Heart right ventricle (tissue), 16 donors: Measurements from ENCODE around the gene TAMALIN. TPM values are rescaled to one million over a fixed set of nuclear protein-coding genes. Genes with fewer than 3 reads are reported as not detected.

Experiments
- ATAC-seq, 8 donors: fragments of 200-7000 bp; cut with Tn5 transposase; one replicate each; pipeline ENCODE4 v1.9.1; 2020; ENCODE audit warnings: mild to moderate bottlenecking in 8 of 8, moderate library complexity in 8 of 8, moderate number of reproducible peaks in 1 of 8
- DNase-seq, 2 donors: peaks; one replicate each; pipeline ENCODE4 v3.0.0-alpha.2; 2020
- H3K27ac ChIP-seq, 10 donors: fragments of 200-600 bp; sonication (generic) in 2 of 10; one replicate each; pipeline versions ENCODE4 v1.5.0 to v1.8.0; 2020 to 2022; ENCODE audit warnings: mild to moderate bottlenecking in 3 of 10
- H3K27me3 ChIP-seq, 7 donors: fragments of 200-600 bp; one replicate each; pipeline ENCODE4 v1.8.0; 2021 to 2022; ENCODE audit warnings: mild to moderate bottlenecking in 2 of 7
- H3K36me3 ChIP-seq, 9 donors: fragments of 200-600 bp; sonication (generic) in 1 of 9; one replicate each; pipeline versions ENCODE4 v1.5.0 to v1.8.0; 2020 to 2022; ENCODE audit warnings: mild to moderate bottlenecking in 2 of 9
- H3K4me1 ChIP-seq, 9 donors: fragments of 200-600 bp; sonication (generic) in 1 of 9; one replicate each; pipeline versions ENCODE4 v1.5.0 to v1.8.0; 2020 to 2022; ENCODE audit warnings: mild to moderate bottlenecking in 4 of 9
- H3K4me3 ChIP-seq, 10 donors: fragments of 200-600 bp; sonication (generic) in 2 of 10; one replicate each; pipeline versions ENCODE4 v1.5.0 to v1.8.0; 2020 to 2022; ENCODE audit warnings: mild to moderate bottlenecking in 7 of 10, moderate library complexity in 2 of 10
- H3K9me3 ChIP-seq, 11 donors: fragments of 200-600 bp in 10 of 11; sonication (generic) in 2 of 11; one replicate each; pipeline versions ENCODE4 v1.5.0 to v1.8.0; 2013 to 2022; ENCODE audit warnings: mild to moderate bottlenecking in 2 of 11, control low read depth in 1 of 11, moderate library complexity in 1 of 11
- WGBS, 2 donors: extraction: QIAGEN DNeasy Blood & Tissue Kit; methylation state at CpG; one replicate each; pipeline ENCODE4 v1.1.7; 2013; ENCODE audit warnings: inconsistent platforms in 1 of 2; 5-methylcytosine and 5-hydroxymethylcytosine counted together
- intact Hi-C, 10 donors: fragments of 100-400 bp; cut with DNase I; formaldehyde crosslinking; loops; one replicate each; pipeline versions ENCODE4 v1.11.1 to v1.14.2; 2022
- polyA plus RNA-seq, 2 donors: library from polyadenylated mRNA; stranded (reverse); fragments of 200-250 nt; gene quantifications; one replicate each; pipeline ENCODE4 v1.2.3, GENCODE V29; 2013
- total RNA-seq, 10 donors: library from RNA; stranded (reverse); fragmentation: NEBNext Ultra II Directional in 3 of 10; extraction: Animal tissue kit (Norgen Biotek cat#: 25700) in 3 of 10; gene quantifications; one replicate each; pipeline versions ENCODE4 v1.2.1 to v1.2.4, GENCODE V29; 2021 to 2023
- TF ChIP-seq, protein P1 (sequence below), 9 donors: fragments of 200-600 bp; sonication (generic) in 2 of 9; IDR thresholded peaks; one replicate each; pipeline versions ENCODE4 v1.5.0 to v1.8.0; 2021 to 2022; ENCODE audit warnings: antibody characterized with exemption in 9 of 9, mild to moderate bottlenecking in 5 of 9, moderate library complexity in 1 of 9
- donor health status: Arrhythmogenic right ventricular cardiomyopathy.
- donor health status: ischemic (EF 13 %, LVEDD 7.1; RV severe dilation, severe dysfunction).
- donor health status: healthy with polysubstance abuse.
- donor health status: DM: no; HTN: yes; CAD: no.
- donor health status: DM: no; HTN: no; CAD: no.
- donor health status: ischemic (EF 25% LVEDD 6.9; RV normal size, moderate dysfunction).
- donor health status: ischemic (EF 25% LVEDD 5.7; RV mildly dilated, moderate dysfunction).
- donor health status: healthy.
- donor health status: DM: yes; HTN: yes; CAD: no.
- donor health status: Ischemic cardiomyopathy.
- donor health status: ischemic (EF 35%, LVEDD 5.7; RV mildly dilated, moderate dysfunction).
- donor health status: nonischemic (EF 11% LVEDD 7.7; RV severe dilation, severe dysfunction).
- donor health status: DM: yes; HTN: yes; CAD: no.
- donor health status: PGD.
- donor health status: ischemic (EF 29% LVEDD 5.4; RV normal size, mild dysfunction).
- donor health status: nonischemic (EF 23%, LVEDD 6.1; RV moderate dilation, normal function).

TAMALIN gene
- total and polyA plus RNA-seq, 12 donors: 16.6 to 58.8 (median 26.9) TPM

GRCh38 chr12:52033446-52034140 is 26.8 kb downstream of the TAMALIN start:
- DNase-seq (no peak), ATAC-seq (no peak)
- WGBS, 2 donors: 54 to 64% methylated on average over 13 of the region's 13 CpGs
- Histone ChIP-seq H3K36me3 (no peaks in the 10 kb centered on the region), H3K27ac (peak overlapping the region; percentile 84 to 95 (median 89)), H3K4me1 (peaks cover 24 to 76% (median 55%) of the 10 kb centered on the region in 9 donors), H3K4me3 (peak overlapping the region in 9 of 10 donors; percentile 14 to 52 (median 36)), H3K27me3 (peaks cover 0 to 5% (median 0%) of the 10 kb centered on the region in 7 donors), H3K9me3 (no peaks in the 10 kb centered on the region)
- intact Hi-C loops: loop anchor here in 3 of 10 donors (2.0 to 5.0 kb wide), 4 partner anchors 17 to 93 kb away; partner anchors contain the start of genes NR4A1 (in 3 of the 3) and ATG101 (in 2 of the 3)
- TF ChIP-seq, protein P1, sequence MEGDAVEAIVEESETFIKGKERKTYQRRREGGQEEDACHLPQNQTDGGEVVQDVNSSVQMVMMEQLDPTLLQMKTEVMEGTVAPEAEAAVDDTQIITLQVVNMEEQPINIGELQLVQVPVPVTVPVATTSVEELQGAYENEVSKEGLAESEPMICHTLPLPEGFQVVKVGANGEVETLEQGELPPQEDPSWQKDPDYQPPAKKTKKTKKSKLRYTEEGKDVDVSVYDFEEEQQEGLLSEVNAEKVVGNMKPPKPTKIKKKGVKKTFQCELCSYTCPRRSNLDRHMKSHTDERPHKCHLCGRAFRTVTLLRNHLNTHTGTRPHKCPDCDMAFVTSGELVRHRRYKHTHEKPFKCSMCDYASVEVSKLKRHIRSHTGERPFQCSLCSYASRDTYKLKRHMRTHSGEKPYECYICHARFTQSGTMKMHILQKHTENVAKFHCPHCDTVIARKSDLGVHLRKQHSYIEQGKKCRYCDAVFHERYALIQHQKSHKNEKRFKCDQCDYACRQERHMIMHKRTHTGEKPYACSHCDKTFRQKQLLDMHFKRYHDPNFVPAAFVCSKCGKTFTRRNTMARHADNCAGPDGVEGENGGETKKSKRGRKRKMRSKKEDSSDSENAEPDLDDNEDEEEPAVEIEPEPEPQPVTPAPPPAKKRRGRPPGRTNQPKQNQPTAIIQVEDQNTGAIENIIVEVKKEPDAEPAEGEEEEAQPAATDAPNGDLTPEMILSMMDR (IDR thresholded peaks at IDR 0.05): no peak

DNA sequence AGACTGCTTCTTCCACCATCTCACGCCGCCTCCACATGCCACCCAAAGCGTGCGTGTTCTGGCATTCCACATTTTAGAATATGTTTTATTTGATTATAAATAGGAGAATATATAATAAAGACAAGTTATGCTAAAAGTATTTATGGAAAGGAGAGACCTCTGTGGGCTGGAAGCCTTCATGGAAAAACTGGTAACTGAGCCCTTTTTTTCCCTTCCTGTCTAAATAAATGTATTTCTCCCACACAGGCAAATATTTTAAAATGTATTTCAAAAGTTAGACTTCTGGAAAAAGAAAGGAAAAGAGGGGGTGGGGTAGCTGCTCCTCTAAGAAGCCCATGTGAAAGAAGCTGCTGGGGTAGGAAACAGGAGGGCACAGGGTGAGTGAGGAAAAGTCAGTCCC is 28.4 kb downstream of the TAMALIN start:
- H3K9me3 ChIP-seq: no peaks in the 10 kb centered on the region
- DNase-seq: no peak
- ATAC-seq: no peak
- H3K36me3 ChIP-seq: no peaks in the 10 kb centered on the region
- intact Hi-C loops: no loop called here
- peaks cover 0 to 5% (median 0%) of the 10 kb centered on the region in 7 donors for H3K27me3 ChIP-seq
- H3K27ac ChIP-seq: peak overlapping the region in 5 of 10 donors; percentile 88 to 95 (median 94)
- H3K4me1 ChIP-seq: peaks cover 27 to 80% (median 61%) of the 10 kb centered on the region in 9 donors
- WGBS, 2 donors: 95 to 96% methylated on average over 4 of the region's 4 CpGs
- TF ChIP-seq, protein P1 (IDR thresholded peaks at IDR 0.05): no peak
- H3K4me3 ChIP-seq: no peak overlapping the region

GRCh38 chr12:52035926-52036325 is 29.2 kb downstream of the TAMALIN start:
- no peaks in the 10 kb centered on the region for H3K36me3 ChIP-seq
- H3K9me3 ChIP-seq: no peaks in the 10 kb centered on the region
- H3K4me3 ChIP-seq: no peak overlapping the region
- H3K27ac ChIP-seq: peak overlapping the region in 7 of 10 donors; percentile 74 to 95 (median 94)
- intact Hi-C loops: no loop called here
- TF ChIP-seq, protein P1 (IDR thresholded peaks at IDR 0.05): no peak
- peaks cover 27 to 87% (median 69%) of the 10 kb centered on the region in 9 donors for H3K4me1 ChIP-seq
- H3K27me3 ChIP-seq: peaks cover 0 to 5% (median 0%) of the 10 kb centered on the region in 7 donors
- 76 to 83% methylated on average over 2 of the region's 2 CpGs for WGBS, 2 donors
- DNase-seq (no peak), ATAC-seq (no peak)

DNA sequence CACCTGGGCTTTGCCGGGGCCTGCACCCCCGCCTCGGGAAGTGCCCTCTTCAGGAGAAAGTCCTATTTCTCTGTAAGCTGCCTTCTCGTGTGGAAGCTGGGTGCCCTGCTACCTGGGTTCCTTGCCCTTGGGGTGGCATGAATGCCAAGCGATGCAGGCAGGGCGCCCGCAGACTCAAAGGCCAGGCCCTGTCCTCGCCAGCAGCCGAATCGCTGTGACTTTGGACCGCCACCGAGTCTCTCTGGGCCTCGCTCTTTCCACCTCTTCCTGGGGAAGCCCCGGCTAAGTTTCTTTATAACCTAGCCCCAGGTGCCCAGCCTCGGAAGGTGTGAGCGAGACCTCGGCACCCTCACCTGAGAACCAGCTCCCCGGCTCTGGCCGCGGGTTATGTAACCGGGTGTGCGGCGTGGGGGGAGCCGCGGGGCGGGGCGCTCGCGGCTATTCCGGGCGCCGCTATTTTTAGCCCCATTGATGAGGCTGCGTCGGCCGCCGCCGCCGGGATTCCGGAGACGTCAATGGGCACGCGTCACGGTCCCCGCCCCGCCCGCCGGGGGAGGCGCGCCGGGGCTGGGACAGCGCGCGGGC is 29.9 kb downstream of the TAMALIN start:
- intact Hi-C loops: no loop called here
- peak overlapping the region; percentile 2 to 95 (median 86) for H3K27ac ChIP-seq
- H3K9me3 ChIP-seq: no peaks in the 10 kb centered on the region
- 6 to 9% methylated on average over 52 to 53 of the region's 53 CpGs for WGBS, 2 donors
- no peaks in the 10 kb centered on the region for H3K36me3 ChIP-seq
- ATAC-seq (peak; percentile 48 to 73 (median 66)), DNase-seq (peak; percentile 91 to 94)
- peaks cover 31 to 94% (median 74%) of the 10 kb centered on the region in 9 donors for H3K4me1 ChIP-seq
- TF ChIP-seq, protein P1 (IDR thresholded peaks at IDR 0.05): no peak
- peaks cover 0 to 5% (median 0%) of the 10 kb centered on the region in 7 donors for H3K27me3 ChIP-seq
- H3K4me3 ChIP-seq: peak overlapping the region in 9 of 10 donors; percentile 21 to 84 (median 68)
